HepG2 (cell line): ENCODE data around the gene FGD2. TPM values are rescaled to one million over a fixed set of nuclear protein-coding genes. Genes with fewer than 3 reads are reported as not detected.

Experiments used
- CENPX ChIP-seq: sonication (generic); formaldehyde crosslinking; IDR thresholded peaks from 2 replicates; pipeline ENCODE4 v1.9.0; 2021; ENCODE audit warnings: mild to moderate bottlenecking, missing genetic modification reagents, moderate library complexity
- FOXJ3 ChIP-seq: sonication (generic); formaldehyde crosslinking; IDR thresholded peaks from 2 replicates; pipeline ENCODE4 v1.4.0; 2020; ENCODE audit warnings: missing genetic modification reagents, mild to moderate bottlenecking, borderline replicate concordance
- KLF13 ChIP-seq: sonication (generic); formaldehyde crosslinking; IDR thresholded peaks from 2 replicates; pipeline ENCODE4 v1.4.0; 2020; ENCODE audit warnings: mild to moderate bottlenecking, missing genetic modification reagents
- KLF15 ChIP-seq: sonication (generic); formaldehyde crosslinking; IDR thresholded peaks from 2 replicates; pipeline ENCODE4 v1.8.1; 2023; ENCODE audit warnings: borderline replicate concordance, mild to moderate bottlenecking, inconsistent platforms, missing genetic modification reagents, mixed read lengths
- KLF16 ChIP-seq, 2 experiments: sonication (generic) in 1 of 2; formaldehyde crosslinking in 1 of 2; IDR thresholded peaks; 2 replicates each; pipeline versions ENCODE4 v1.6.1 to v1.8.0; 2016 to 2023; ENCODE audit warnings: missing genetic modification reagents in 2 of 2, missing compliant biosample characterization in 1 of 2
- MTF2 ChIP-seq: sonication (generic); formaldehyde crosslinking; IDR thresholded peaks from 2 replicates; pipeline ENCODE4 v1.5.0; 2020; ENCODE audit warnings: missing genetic modification reagents, borderline replicate concordance
- MXI1 ChIP-seq: IDR thresholded peaks from 3 replicates; pipeline ENCODE4 v1.6.1; 2012; ENCODE audit warnings: low read depth, low read length, inconsistent platforms, borderline replicate concordance
- PHF5A ChIP-seq: IDR thresholded peaks from one replicate; pipeline ENCODE4 v1.6.1; 2018; ENCODE audit warnings: low read depth, missing genetic modification reagents; ENCODE audit not compliant: unreplicated experiment
- PTBP1 ChIP-seq: fragments of 200-400 bp; formaldehyde crosslinking; IDR thresholded peaks from 2 replicates; pipeline ENCODE4 v1.6.1; 2018; ENCODE audit warnings: low read length, low read depth; ENCODE audit not compliant: poor library complexity, severe bottlenecking
- TCF7L2 ChIP-seq: IDR thresholded peaks from 2 replicates; pipeline ENCODE4 v1.6.1; 2011; ENCODE audit warnings: mild to moderate bottlenecking, low read depth, low read length, moderate library complexity
- TFAP4 ChIP-seq: sonication (generic); IDR thresholded peaks from 2 replicates; pipeline ENCODE4 v1.6.1; 2016; ENCODE audit warnings: low read depth, borderline replicate concordance
- ZNF556 ChIP-seq: sonication (generic); formaldehyde crosslinking; IDR thresholded peaks from 2 replicates; pipeline ENCODE4 v1.4.0; 2020; ENCODE audit warnings: mild to moderate bottlenecking, missing genetic modification reagents, borderline replicate concordance
- ZNF577 ChIP-seq: sonication (generic); formaldehyde crosslinking; IDR thresholded peaks from 2 replicates; pipeline ENCODE4 v1.4.0; 2020; ENCODE audit warnings: mild to moderate bottlenecking, low read depth, missing genetic modification reagents, borderline replicate concordance
- ZNF609 ChIP-seq: sonication (generic); formaldehyde crosslinking; IDR thresholded peaks from 2 replicates; pipeline ENCODE4 v1.4.0; 2020; ENCODE audit warnings: mild to moderate bottlenecking, missing genetic modification reagents, borderline replicate concordance
- ZNF629 ChIP-seq: sonication (generic); formaldehyde crosslinking; conservative IDR thresholded peaks from 2 replicates; pipeline ENCODE4 v1.5.0; 2020; ENCODE audit warnings: missing genetic modification reagents
- ZSCAN31 ChIP-seq: sonication (generic); formaldehyde crosslinking; IDR thresholded peaks from 2 replicates; pipeline ENCODE4 v1.5.0; 2020; ENCODE audit warnings: low read depth, mild to moderate bottlenecking, missing genetic modification reagents
- polyA plus RNA-seq, 8 experiments: library from polyadenylated mRNA; depleted of rRNA in 3 of 8; stranded (reverse) in 7 of 8; unstranded in 1 of 8; fragments of >200 nt; fragmentation: Illumina TruSeq in 4 of 8; extraction: Trizol in 4 of 8; gene quantifications; 2 replicates each; pipeline versions ENCODE4 v1.2.1 to v1.2.3, GENCODE V29; 2011 to 2016; ENCODE audit warnings: low read depth in 4 of 8, missing spikeins in 1 of 8, mixed read lengths in 1 of 8; ENCODE audit not compliant: insufficient read depth in 1 of 8
- total RNA-seq, 5 experiments: library from RNA; depleted of rRNA; stranded (reverse); fragments of >200 nt; fragmentation: Illumina TruSeq; extraction: Trizol; gene quantifications; 2 replicates each; pipeline ENCODE4 v1.2.3, GENCODE V29; 2016; ENCODE audit warnings: low read depth in 1 of 5
- TF ChIP-seq, protein P1 (sequence below): sonication (generic); formaldehyde crosslinking; IDR thresholded peaks from 2 replicates; pipeline ENCODE4 v1.4.0; 2020; ENCODE audit warnings: missing genetic modification reagents, borderline replicate concordance

FGD2 gene
- total and polyA plus RNA-seq, 2 of the 13 experiments (the other 11 are each of a cell fraction or from before 2014, with no cell fraction given) = not detected

- TF ChIP-seq, protein P1, sequence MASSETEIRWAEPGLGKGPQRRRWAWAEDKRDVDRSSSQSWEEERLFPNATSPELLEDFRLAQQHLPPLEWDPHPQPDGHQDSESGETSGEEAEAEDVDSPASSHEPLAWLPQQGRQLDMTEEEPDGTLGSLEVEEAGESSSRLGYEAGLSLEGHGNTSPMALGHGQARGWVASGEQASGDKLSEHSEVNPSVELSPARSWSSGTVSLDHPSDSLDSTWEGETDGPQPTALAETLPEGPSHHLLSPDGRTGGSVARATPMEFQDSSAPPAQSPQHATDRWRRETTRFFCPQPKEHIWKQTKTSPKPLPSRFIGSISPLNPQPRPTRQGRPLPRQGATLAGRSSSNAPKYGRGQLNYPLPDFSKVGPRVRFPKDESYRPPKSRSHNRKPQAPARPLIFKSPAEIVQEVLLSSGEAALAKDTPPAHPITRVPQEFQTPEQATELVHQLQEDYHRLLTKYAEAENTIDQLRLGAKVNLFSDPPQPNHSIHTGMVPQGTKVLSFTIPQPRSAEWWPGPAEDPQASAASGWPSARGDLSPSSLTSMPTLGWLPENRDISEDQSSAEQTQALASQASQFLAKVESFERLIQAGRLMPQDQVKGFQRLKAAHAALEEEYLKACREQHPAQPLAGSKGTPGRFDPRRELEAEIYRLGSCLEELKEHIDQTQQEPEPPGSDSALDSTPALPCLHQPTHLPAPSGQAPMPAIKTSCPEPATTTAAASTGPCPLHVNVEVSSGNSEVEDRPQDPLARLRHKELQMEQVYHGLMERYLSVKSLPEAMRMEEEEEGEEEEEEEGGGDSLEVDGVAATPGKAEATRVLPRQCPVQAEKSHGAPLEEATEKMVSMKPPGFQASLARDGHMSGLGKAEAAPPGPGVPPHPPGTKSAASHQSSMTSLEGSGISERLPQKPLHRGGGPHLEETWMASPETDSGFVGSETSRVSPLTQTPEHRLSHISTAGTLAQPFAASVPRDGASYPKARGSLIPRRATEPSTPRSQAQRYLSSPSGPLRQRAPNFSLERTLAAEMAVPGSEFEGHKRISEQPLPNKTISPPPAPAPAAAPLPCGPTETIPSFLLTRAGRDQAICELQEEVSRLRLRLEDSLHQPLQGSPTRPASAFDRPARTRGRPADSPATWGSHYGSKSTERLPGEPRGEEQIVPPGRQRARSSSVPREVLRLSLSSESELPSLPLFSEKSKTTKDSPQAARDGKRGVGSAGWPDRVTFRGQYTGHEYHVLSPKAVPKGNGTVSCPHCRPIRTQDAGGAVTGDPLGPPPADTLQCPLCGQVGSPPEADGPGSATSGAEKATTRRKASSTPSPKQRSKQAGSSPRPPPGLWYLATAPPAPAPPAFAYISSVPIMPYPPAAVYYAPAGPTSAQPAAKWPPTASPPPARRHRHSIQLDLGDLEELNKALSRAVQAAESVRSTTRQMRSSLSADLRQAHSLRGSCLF (CRISPR knock-in tag) = no peak
- TF ChIP-seq PTBP1 (no peak), TFAP4 (no peak), CENPX (CRISPR knock-in tag) (no peak), TCF7L2 (no peak), FOXJ3 (no peak), ZSCAN31 (CRISPR knock-in tag) (peak; percentile 50; the same call in 1 of the 2 replicates), KLF15 (CRISPR knock-in tag) (no peak), KLF13 (CRISPR knock-in tag) (no peak), ZNF629 (CRISPR knock-in tag) (no peak; the same call in 1 of the 2 replicates), ZNF609 (0 out of 2 replicates have a peak, but pooled peaks have one; percentile 19), KLF16 (CRISPR knock-in tag; IDR thresholded peaks at IDR 0.05) (peak in 1 of 2 experiments; percentile 83; a peak in 2 of 4 replicates), PHF5A (CRISPR knock-in tag) (peak; percentile 86), MXI1 (peak; percentile 97; the same call in 2 of the 3 replicates), ZNF577 (0 out of 2 replicates have a peak, but pooled peaks have one; percentile 47), MTF2 (CRISPR knock-in tag) (peak; percentile 12; the same call in 1 of the 2 replicates), ZNF556 (CRISPR knock-in tag) (peak; percentile 94; the same call in 1 of the 2 replicates)
Observed at GRCh38 chr6:36985808-36986703, 19.4 kb upstream of the FGD2 start, which contains the start of gene MTCH1 (continued).
